ENCODE data around the gene POLA2. TPM values are rescaled to one million over a fixed set of nuclear protein-coding genes. Genes with fewer than 3 reads are reported as not detected.
"Not testable (repeated sequence)": the region's sequence is repeated elsewhere in the genome, so short reads cannot be mapped to it uniquely, and the experiment has no call there.

POLA2 gene
- total RNA-seq, 1 donor from 2014 or later, result 30.2 TPM

DNA sequence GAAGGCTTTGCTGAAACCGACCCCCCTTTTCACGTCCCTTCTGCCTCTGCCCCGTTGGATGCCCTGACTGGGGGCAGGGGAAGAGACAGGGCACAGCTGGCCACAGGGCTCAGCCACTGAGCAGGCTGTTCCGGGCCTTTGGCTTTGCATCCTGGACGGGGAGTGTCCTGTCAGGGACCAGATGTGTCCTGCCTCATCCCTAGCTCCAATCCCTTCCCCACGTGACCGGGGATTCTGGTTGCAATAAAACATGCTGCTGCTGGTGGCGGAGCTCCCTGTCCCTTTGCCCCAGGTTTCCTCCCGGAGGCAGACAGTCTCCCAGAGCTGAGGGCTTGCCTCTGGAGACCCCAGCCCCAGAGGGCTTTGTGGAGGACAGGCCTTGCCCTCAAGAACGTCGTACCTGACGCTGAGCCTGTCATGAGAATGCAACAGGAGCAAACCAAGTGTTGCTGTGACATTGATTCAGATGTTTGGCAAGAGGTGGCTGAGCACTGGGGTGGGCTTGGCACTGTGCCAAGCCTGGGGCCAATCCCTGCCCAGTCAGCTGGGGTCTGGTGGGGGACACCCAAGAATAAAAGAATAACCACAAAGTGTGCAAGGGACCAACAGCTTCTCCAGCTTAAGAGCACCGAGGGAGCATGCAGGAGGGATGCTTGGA is 60.2 kb downstream of the POLA2 start:
- no peak for TF ChIP-seq CTCF (conservative IDR thresholded peaks at IDR 0.05; ENCODE audit: low read depth, low read length)
- no peak overlapping the region for H3K4me3 ChIP-seq (ENCODE audit: low read depth, low read length)
- DNase-seq (ENCODE audit: low read depth), result no peak

DNA sequence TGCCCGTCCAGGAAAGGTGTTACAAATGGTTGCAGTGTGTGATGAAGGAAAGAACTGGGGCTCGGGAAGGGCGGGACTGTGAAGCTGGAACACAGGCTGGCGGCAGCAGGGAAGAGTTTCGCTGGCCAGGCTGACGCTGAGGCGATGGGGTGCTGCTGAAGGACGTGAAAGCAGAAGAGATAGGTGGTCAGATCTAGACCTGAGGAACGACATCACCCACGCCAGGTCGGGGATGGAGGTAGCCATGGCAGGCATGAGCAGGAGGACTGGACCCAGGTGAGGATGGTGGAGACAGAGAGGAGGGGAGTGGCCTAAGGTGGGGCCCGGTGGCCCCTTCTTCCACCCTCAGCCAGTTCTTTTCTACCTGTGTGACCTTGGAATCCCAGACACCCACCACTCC is 62.1 kb downstream of the POLA2 start:
- no peak for TF ChIP-seq CTCF (conservative IDR thresholded peaks at IDR 0.05; ENCODE audit: low read depth, low read length)

GRCh38 chr11:65325435-65325834 is 63.7 kb downstream of the POLA2 start:
- no peak for TF ChIP-seq CTCF (conservative IDR thresholded peaks at IDR 0.05; ENCODE audit: low read depth, low read length)
- no peak overlapping the region for H3K4me3 ChIP-seq (ENCODE audit: low read depth, low read length)

More for the DNA sequence above, 62.1 kb downstream of the POLA2 start:
- H3K4me3 ChIP-seq (ENCODE audit: low read depth, low read length), result no peak overlapping the region
- DNase-seq (ENCODE audit: low read depth), result no peak

GRCh38 chr11:65327021-65327420 is 65.3 kb downstream of the POLA2 start:
- DNase-seq (ENCODE audit: low read depth), result no peak
- no peak for TF ChIP-seq CTCF (conservative IDR thresholded peaks at IDR 0.05; ENCODE audit: low read depth, low read length)
- no peak overlapping the region for H3K4me3 ChIP-seq (ENCODE audit: low read depth, low read length)

More at GRCh38 chr11:65325435-65325834, 63.7 kb downstream of the POLA2 start:
- no peak for DNase-seq (ENCODE audit: low read depth)

- no peak for TF ChIP-seq CTCF (conservative IDR thresholded peaks at IDR 0.05; ENCODE audit: low read depth, low read length)
- no peak for DNase-seq (ENCODE audit: low read depth)
- H3K4me3 ChIP-seq (ENCODE audit: low read depth, low read length), result no peak overlapping the region
These were observed 67.7 kb downstream of the POLA2 start for GRCh38 chr11:65329478-65329877.

- no peak overlapping the region for H3K4me3 ChIP-seq (ENCODE audit: low read depth, low read length)
- peak; percentile 82 for TF ChIP-seq CTCF (conservative IDR thresholded peaks at IDR 0.05; ENCODE audit: low read depth, low read length)
These were observed 68.2 kb downstream of the POLA2 start for GRCh38 chr11:65329944-65330403.

GRCh38 chr11:65330544-65330943 is 68.8 kb downstream of the POLA2 start:
- H3K4me3 ChIP-seq (ENCODE audit: low read depth, low read length), result no peak overlapping the region
- no peak for DNase-seq (ENCODE audit: low read depth)
- no peak for TF ChIP-seq CTCF (conservative IDR thresholded peaks at IDR 0.05; ENCODE audit: low read depth, low read length)

More at GRCh38 chr11:65329944-65330403, 68.2 kb downstream of the POLA2 start:
- no peak for DNase-seq (ENCODE audit: low read depth)

DNA sequence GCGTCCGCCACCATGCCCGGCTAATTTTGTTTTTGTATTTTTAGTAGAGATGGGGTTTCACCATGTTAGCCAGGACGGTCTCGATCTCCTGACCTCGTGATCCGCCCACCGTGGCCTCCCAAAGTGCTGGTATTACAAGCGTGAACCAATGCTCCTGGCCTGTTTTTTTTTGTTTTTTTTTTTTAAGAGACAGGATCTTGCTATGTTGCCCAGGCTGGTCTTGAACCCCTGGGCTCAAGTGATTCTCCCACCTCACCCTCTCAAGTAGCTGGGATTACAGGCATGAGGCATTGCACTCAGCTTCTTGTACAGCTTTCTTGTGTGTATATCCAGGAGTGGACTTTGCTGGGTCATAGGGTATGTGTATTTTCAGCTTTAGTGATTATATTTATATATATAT is 70.8 kb downstream of the POLA2 start:
- not testable (repeated sequence) for DNase-seq (ENCODE audit: low read depth); H3K4me3 ChIP-seq (ENCODE audit: low read depth, low read length)

Measured in epithelial cell of proximal tubule (primary cell).